Upper lobe of right lung (tissue), 1 donor: ENCODE data around the gene ADD1. TPM values are rescaled to one million over a fixed set of nuclear protein-coding genes. Genes with fewer than 3 reads are reported as not detected.

Experiments
- ATAC-seq: fragments of 200-7000 bp; cut with Tn5 transposase; one replicate; pipeline ENCODE4 v1.9.1; 2020; ENCODE audit warnings: mild to moderate bottlenecking, moderate library complexity
- DNase-seq: peaks from one replicate; pipeline ENCODE4 v3.0.0-alpha.2; 2020
- H3K27ac ChIP-seq: fragments of 200-600 bp; one replicate; pipeline ENCODE4 v1.8.0; 2022
- H3K27me3 ChIP-seq: fragments of 200-600 bp; one replicate; pipeline ENCODE4 v1.8.0; 2022; ENCODE audit warnings: mild to moderate bottlenecking
- H3K36me3 ChIP-seq: fragments of 200-600 bp; one replicate; pipeline ENCODE4 v1.8.0; 2022
- H3K4me1 ChIP-seq: fragments of 200-600 bp; one replicate; pipeline ENCODE4 v1.8.0; 2022
- H3K4me3 ChIP-seq: fragments of 200-600 bp; one replicate; pipeline ENCODE4 v1.8.0; 2022; ENCODE audit warnings: mild to moderate bottlenecking
- H3K9me3 ChIP-seq: fragments of 200-600 bp; one replicate; pipeline ENCODE4 v1.8.0; 2022
- intact Hi-C: fragments of 100-400 bp; cut with DNase I; formaldehyde crosslinking; loops from one replicate; pipeline ENCODE4 v1.11.0; 2022
- total RNA-seq: library from RNA; stranded (reverse); fragmentation: NEBNext Ultra II Directional; extraction: Animal tissue kit (Norgen Biotek cat#: 25700); gene quantifications from one replicate; pipeline ENCODE4 v1.2.1, GENCODE V29; 2021
- TF ChIP-seq, protein P1 (sequence below): fragments of 200-600 bp; IDR thresholded peaks from one replicate; pipeline ENCODE4 v1.8.0; 2022; ENCODE audit warnings: antibody characterized with exemption
- donor health status: DM: no; HTN: yes; CAD: no; lungs with severe emphysema.

ADD1 gene
- total RNA-seq, 1 donor from 2014 or later, result 286 TPM

DNA sequence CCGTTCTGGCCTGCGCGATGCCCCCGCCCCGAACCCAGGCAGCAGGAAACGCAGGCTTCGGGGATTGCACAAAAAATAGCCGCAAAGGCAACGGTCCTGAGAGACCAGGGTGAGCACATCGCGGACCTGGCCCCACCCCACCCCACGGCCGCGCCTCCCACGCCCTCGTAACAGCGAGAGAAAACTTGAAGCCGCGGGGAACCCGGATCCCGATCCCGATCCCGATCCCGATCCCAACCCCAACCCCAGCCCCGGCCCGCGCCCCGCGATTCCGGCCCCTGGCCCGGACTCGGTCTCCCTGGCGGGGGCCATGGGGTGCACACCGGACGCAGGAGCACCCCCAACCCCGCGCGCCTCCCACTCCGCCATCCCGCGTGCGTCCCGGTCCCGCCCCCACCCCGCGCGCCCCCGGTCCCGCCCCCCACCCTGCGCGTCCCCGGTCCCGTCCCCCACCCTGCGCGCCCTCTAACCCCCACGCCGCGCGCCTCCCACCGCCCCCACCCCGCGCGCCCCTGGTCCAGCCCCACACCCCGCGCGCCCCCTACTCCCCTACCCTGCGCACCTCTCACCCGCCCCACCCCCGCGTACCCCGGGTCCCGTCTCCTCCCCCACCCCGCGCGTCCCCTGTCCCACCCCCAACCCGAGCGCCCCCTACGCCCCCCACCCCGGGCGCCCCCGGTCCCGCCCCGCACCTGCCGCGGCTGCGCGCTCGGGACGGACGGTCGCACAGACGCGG, 90.6 kb downstream of the ADD1 start:
- ATAC-seq (peak; percentile 8), DNase-seq (peak; percentile 86)
- Histone ChIP-seq H3K36me3 (peaks cover 37% of the 10 kb centered on the region), H3K9me3 (no peaks in the 10 kb centered on the region), H3K4me1 (peaks cover 62% of the 10 kb centered on the region), H3K27me3 (no peaks in the 10 kb centered on the region), H3K27ac (peak overlapping the region; percentile 83), H3K4me3 (peak overlapping the region; percentile 67)
- intact Hi-C loops, result loop anchor here (10.0 kb wide), 1 partner anchor 89 kb away; the partner anchor contains the start of gene ADD1
- TF ChIP-seq, protein P1, sequence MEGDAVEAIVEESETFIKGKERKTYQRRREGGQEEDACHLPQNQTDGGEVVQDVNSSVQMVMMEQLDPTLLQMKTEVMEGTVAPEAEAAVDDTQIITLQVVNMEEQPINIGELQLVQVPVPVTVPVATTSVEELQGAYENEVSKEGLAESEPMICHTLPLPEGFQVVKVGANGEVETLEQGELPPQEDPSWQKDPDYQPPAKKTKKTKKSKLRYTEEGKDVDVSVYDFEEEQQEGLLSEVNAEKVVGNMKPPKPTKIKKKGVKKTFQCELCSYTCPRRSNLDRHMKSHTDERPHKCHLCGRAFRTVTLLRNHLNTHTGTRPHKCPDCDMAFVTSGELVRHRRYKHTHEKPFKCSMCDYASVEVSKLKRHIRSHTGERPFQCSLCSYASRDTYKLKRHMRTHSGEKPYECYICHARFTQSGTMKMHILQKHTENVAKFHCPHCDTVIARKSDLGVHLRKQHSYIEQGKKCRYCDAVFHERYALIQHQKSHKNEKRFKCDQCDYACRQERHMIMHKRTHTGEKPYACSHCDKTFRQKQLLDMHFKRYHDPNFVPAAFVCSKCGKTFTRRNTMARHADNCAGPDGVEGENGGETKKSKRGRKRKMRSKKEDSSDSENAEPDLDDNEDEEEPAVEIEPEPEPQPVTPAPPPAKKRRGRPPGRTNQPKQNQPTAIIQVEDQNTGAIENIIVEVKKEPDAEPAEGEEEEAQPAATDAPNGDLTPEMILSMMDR, result no peak

- H3K4me1 ChIP-seq, result peaks cover 56% of the 10 kb centered on the region
- ATAC-seq, result peak; percentile 76
- peak overlapping the region; percentile 83 for H3K27ac ChIP-seq
- H3K36me3 ChIP-seq, result peaks cover 41% of the 10 kb centered on the region
- peak; percentile 98 for DNase-seq
- H3K4me3 ChIP-seq, result peak overlapping the region; percentile 67
- no peaks in the 10 kb centered on the region for H3K27me3 ChIP-seq
- no peaks in the 10 kb centered on the region for H3K9me3 ChIP-seq
- intact Hi-C loops, result loop anchor here (10.0 kb wide), 1 partner anchor 90 kb away; the partner anchor contains the start of gene ADD1
- TF ChIP-seq, protein P1, result no peak
These were observed 91.4 kb downstream of the ADD1 start for GRCh38 chr4:2934813-2935761.

DNA sequence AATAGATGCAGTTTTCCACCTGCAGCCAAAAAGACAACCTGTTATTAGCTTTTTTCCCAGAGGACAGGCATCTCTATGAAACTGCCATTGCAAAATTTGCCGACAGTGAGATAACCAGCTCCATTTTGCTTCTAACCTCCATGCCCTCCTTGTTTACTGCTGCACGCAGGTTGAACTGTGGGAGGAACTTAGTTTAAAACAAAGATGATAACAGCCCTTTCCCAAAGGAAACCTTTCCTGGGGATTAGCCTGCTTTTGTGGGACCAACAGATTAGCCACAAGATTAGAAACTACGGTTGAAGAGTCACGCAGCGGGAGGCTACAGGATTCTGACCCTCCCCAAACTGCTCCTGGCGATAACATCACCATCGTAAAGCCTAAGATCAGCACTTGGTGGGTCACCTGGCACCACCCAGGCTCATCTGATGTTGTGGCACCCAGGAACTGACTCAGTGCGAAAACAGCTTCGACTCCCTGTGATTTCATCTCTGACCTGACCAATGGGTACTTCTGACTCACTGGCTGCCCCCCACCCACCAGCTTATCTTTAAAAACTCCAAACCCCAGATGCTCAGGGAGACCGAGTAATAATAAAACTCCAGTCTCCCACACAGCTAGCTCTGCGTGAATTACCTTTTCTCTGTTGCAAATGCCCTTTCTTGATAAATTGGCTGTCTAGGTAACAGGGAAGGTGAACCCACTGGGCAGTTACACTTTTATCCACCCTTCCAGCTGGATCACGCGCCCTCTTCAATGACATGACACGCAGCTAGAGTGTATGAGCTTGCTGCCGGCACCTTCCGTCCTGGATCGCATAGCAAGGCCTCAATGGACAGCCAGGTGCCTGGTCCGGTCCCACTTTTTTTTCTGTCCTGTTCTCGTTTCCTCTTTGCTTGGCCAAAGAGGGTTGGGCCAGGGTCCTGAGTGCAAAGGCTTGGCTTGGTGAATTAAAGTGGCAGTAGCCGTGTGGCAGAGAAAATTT, 92.4 kb downstream of the ADD1 start:
- Histone ChIP-seq H3K4me3 (peak overlapping the region; percentile 67), H3K9me3 (no peaks in the 10 kb centered on the region), H3K27me3 (no peaks in the 10 kb centered on the region), H3K4me1 (peaks cover 49% of the 10 kb centered on the region), H3K27ac (peak overlapping the region; percentile 83), H3K36me3 (peaks cover 50% of the 10 kb centered on the region)
- DNase-seq, result peak; percentile 47
- no peak for ATAC-seq
- intact Hi-C loops, result loop anchor here (10.0 kb wide), 1 partner anchor 91 kb away; the partner anchor contains the start of gene ADD1
- TF ChIP-seq, protein P1, result no peak

DNA sequence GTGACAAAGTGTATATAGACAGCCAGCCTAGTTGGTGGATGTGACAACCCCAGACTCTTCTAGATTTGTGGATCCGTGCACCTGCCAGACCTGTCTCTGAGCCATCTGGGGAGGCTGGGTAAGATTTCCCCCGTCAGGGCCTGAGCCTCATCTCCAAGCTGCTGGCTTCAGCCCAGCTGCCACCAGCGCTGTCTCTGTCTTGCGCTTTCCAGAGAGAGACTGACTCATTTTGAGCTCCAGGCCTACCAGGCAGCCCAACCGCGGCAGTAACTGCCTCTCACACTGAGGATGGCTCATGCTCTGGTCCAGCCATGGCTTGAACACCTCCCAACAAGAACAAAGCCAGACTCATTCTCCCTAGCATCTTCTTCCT, 93.1 kb downstream of the ADD1 start:
- no peaks in the 10 kb centered on the region for H3K9me3 ChIP-seq
- H3K27me3 ChIP-seq, result no peaks in the 10 kb centered on the region
- intact Hi-C loops, result loop anchor here (10.0 kb wide), 1 partner anchor 92 kb away; the partner anchor contains the start of gene ADD1
- H3K4me1 ChIP-seq, result peaks cover 45% of the 10 kb centered on the region
- peak; percentile 60 for DNase-seq
- ATAC-seq, result no peak
- H3K36me3 ChIP-seq, result peaks cover 51% of the 10 kb centered on the region
- no peak overlapping the region for H3K27ac ChIP-seq
- no peak overlapping the region for H3K4me3 ChIP-seq
- TF ChIP-seq, protein P1, result no peak
